Upper lobe of left lung (tissue), 6 donors: ENCODE data around the gene FBXO10. TPM values are rescaled to one million over a fixed set of nuclear protein-coding genes. Genes with fewer than 3 reads are reported as not detected.

ENCODE experiments used
- ATAC-seq, 2 donors: fragments of 200-7000 bp; cut with Tn5 transposase; one replicate each; pipeline ENCODE4 v1.9.1; 2022; ENCODE audit warnings: mild to moderate bottlenecking in 2 of 2, moderate library complexity in 2 of 2; ENCODE audit not compliant: low FRiP score in 2 of 2
- DNase-seq, 2 donors: peaks; one replicate each; pipeline ENCODE4 v3.0.0-alpha.2; 2019 to 2020
- H3K27ac ChIP-seq, 4 donors: fragments of 200-600 bp; sonication (generic); one replicate each; pipeline ENCODE4 v1.5.1; 2016 to 2019
- H3K27me3 ChIP-seq, 4 donors: fragments of 200-600 bp; sonication (generic); one replicate each; pipeline ENCODE4 v1.5.1; 2017 to 2019
- H3K36me3 ChIP-seq, 4 donors: fragments of 200-600 bp; sonication (generic); one replicate each; pipeline ENCODE4 v1.5.1; 2016 to 2019
- H3K4me1 ChIP-seq, 4 donors: fragments of 200-600 bp; sonication (generic); one replicate each; pipeline ENCODE4 v1.5.1; 2018 to 2019
- H3K4me3 ChIP-seq, 4 donors: fragments of 200-600 bp; sonication (generic); one replicate each; pipeline ENCODE4 v1.5.1; 2017 to 2019; ENCODE audit warnings: mild to moderate bottlenecking in 2 of 4, moderate library complexity in 1 of 4
- H3K9me3 ChIP-seq, 4 donors: fragments of 200-600 bp; sonication (generic); one replicate each; pipeline ENCODE4 v1.5.1; 2018 to 2019
- EP300 ChIP-seq, 4 donors: sonication (generic); formaldehyde crosslinking; IDR thresholded peaks; one replicate each; pipeline ENCODE4 v1.5.1; 2017; ENCODE audit warnings: antibody characterized with exemption in 4 of 4, control low read depth in 2 of 4
- POLR2A ChIP-seq, 4 donors: fragments of 450-650 bp; IDR thresholded peaks; one replicate each; pipeline ENCODE4 v1.5.1; 2016 to 2017; ENCODE audit warnings: antibody characterized with exemption in 4 of 4, mild to moderate bottlenecking in 2 of 4
- POLR2AphosphoS5 ChIP-seq, 2 donors: sonication (generic); formaldehyde crosslinking; IDR thresholded peaks; one replicate each; pipeline ENCODE4 v1.5.1; 2017; ENCODE audit warnings: antibody characterized with exemption in 2 of 2
- WGBS, 2 donors: methylation state at CpG; one replicate each; pipeline ENCODE4 v1.1.5; 2017 to 2018; 5-methylcytosine and 5-hydroxymethylcytosine counted together
- total RNA-seq, 6 donors: library from RNA; depleted of rRNA in 4 of 6; stranded (reverse); fragments of >200 nt in 4 of 6; gene quantifications; one replicate each; pipeline versions ENCODE4 v1.1.0 to v1.2.1, GENCODE V29; 2016 to 2021
- TF ChIP-seq, protein P1 (sequence below), 6 experiments: fragments of 450-650 bp in 4 of 6; fragments of 200-600 bp in 2 of 6; sonication (generic) in 2 of 6; IDR thresholded peaks; one replicate each; pipeline ENCODE4 v1.5.1; 2016 to 2019; ENCODE audit warnings: antibody characterized with exemption in 6 of 6
- donor health status: DM: no; HTN: no; CAD: no; lungs with moderate emphysema.
- donor health status: DM: no; HTN: yes; CAD: no; lungs with severe emphysema.

The FBXO10 gene
- total RNA-seq, 6 donors from 2014 or later: 7.9 to 13.4 (median 8.7) TPM

DNA sequence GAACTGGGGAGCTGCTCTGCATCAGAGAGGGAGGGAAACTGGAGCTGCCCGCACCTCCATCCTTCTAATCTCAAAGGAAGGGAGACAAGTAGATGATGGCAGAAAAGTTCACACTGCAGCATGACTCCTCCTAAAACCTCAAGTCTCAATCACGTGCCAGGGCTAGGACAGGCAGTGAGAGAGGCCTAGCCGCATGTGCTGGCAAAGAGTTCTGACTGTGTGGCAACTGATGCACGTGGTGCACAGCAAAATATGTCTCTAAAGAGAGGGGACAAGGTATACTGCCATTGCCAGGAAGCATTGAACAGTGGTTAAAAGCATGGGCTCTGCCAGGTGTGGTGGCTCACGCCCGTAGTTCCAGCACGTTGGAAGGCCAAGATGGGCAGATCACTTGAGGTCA is 38.1 kb downstream of the FBXO10 start:
- TF ChIP-seq EP300 (IDR thresholded peaks at IDR 0.05) (no peak), POLR2A (IDR thresholded peaks at IDR 0.05) (no peak), POLR2AphosphoS5 (IDR thresholded peaks at IDR 0.05) (no peak)
- TF ChIP-seq, protein P1, sequence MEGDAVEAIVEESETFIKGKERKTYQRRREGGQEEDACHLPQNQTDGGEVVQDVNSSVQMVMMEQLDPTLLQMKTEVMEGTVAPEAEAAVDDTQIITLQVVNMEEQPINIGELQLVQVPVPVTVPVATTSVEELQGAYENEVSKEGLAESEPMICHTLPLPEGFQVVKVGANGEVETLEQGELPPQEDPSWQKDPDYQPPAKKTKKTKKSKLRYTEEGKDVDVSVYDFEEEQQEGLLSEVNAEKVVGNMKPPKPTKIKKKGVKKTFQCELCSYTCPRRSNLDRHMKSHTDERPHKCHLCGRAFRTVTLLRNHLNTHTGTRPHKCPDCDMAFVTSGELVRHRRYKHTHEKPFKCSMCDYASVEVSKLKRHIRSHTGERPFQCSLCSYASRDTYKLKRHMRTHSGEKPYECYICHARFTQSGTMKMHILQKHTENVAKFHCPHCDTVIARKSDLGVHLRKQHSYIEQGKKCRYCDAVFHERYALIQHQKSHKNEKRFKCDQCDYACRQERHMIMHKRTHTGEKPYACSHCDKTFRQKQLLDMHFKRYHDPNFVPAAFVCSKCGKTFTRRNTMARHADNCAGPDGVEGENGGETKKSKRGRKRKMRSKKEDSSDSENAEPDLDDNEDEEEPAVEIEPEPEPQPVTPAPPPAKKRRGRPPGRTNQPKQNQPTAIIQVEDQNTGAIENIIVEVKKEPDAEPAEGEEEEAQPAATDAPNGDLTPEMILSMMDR (IDR thresholded peaks at IDR 0.05): no peak
- Histone ChIP-seq H3K36me3 (peaks cover 0 to 31% (median 19%) of the 10 kb centered on the region in 4 donors), H3K9me3 (no peaks in the 10 kb centered on the region), H3K27ac (no peak overlapping the region), H3K4me1 (no peaks in the 10 kb centered on the region), H3K27me3 (no peaks in the 10 kb centered on the region), H3K4me3 (no peak overlapping the region)
- ATAC-seq (no peak), DNase-seq (no peak)
- 93 to 94% methylated on average over 7 of the region's 7 CpGs for WGBS, 2 donors

DNA sequence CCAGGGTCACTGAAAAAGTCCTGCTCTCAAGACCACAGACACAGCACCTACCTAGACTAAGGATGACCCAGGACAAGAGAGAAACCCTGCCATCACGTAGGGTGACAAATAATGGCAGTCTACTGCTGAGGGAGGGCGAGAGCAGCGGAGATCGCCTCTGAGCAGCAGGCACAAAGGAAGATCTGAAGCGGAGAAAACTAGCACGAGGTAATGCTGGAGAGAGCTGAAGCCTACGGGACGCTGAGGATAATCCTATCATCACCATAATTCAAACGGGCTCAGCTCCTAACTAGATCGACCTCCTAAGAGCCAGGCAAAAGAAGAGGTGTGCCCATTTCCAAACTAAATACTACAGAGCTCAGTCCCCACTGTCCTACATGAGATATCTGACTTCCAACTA is 41.3 kb downstream of the FBXO10 start:
- WGBS, 2 donors: 76 to 85% methylated on average over 10 of the region's 10 CpGs
- Histone ChIP-seq H3K4me1 (no peaks in the 10 kb centered on the region), H3K4me3 (no peak overlapping the region), H3K9me3 (no peaks in the 10 kb centered on the region), H3K27me3 (no peaks in the 10 kb centered on the region), H3K27ac (no peak overlapping the region), H3K36me3 (peaks cover 0 to 33% (median 18%) of the 10 kb centered on the region in 4 donors)
- no peak for ATAC-seq
- no peak for TF ChIP-seq POLR2A (IDR thresholded peaks at IDR 0.05)
- TF ChIP-seq, protein P1 (IDR thresholded peaks at IDR 0.05): no peak
- DNase-seq: no peak

DNA sequence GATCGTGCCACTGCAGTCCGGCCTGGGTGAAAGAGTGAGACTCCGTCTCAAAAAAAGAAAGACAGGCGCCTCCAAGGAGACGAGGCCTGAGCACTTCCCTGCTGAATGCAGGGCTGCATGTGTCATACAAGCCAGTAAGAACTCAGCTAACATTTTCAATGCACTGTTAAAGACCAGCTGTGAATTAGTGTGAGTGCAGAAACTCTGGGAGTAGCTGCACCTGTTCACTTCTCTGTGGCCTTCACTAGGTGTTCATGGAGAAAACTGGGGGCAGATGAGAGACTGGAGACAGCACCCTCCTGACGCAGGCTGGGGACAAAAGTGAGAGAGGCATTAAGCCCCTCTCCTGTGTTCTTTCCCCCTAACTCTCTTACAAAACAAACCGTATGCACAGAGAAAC is 41.8 kb downstream of the FBXO10 start:
- Histone ChIP-seq H3K27me3 (no peaks in the 10 kb centered on the region), H3K4me3 (no peak overlapping the region), H3K27ac (no peak overlapping the region), H3K9me3 (no peaks in the 10 kb centered on the region), H3K4me1 (no peaks in the 10 kb centered on the region), H3K36me3 (peaks cover 0 to 34% (median 18%) of the 10 kb centered on the region in 4 donors)
- DNase-seq (no peak), ATAC-seq (no peak)
- 90 to 94% methylated on average over 7 of the region's 7 CpGs for WGBS, 2 donors
- TF ChIP-seq EP300 (IDR thresholded peaks at IDR 0.05) (no peak), POLR2A (IDR thresholded peaks at IDR 0.05) (no peak), POLR2AphosphoS5 (IDR thresholded peaks at IDR 0.05) (no peak)
- TF ChIP-seq, protein P1 (IDR thresholded peaks at IDR 0.05): no peak

DNA sequence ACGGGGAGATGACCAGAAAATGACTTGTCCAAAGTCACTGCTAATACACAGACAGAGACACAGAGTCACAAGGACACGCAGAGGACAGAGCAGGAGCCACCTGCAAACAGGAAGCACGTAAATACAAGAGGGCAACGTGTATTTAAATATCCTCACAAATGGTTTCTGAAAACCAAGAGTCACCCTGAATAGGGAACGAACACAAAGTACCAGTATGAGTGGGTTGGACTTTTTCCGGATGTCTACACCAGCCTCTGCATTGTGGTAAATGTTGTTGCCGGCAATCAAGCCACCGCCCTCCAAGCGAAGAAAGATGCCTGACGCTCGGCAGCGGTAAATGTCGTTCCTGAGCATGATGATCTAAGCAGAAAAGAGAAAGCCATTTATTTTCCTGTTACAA is 44.5 kb downstream of the FBXO10 start:
- Histone ChIP-seq H3K27ac (peak overlapping the region in 2 of 4 donors; percentile 31 to 35), H3K4me3 (no peak overlapping the region), H3K9me3 (no peaks in the 10 kb centered on the region), H3K27me3 (no peaks in the 10 kb centered on the region), H3K4me1 (no peaks in the 10 kb centered on the region), H3K36me3 (peaks cover 0 to 25% (median 7%) of the 10 kb centered on the region in 4 donors)
- peak in 1 of 2 donors; percentile 40 for ATAC-seq
- WGBS, 2 donors: 82 to 87% methylated on average over 13 of the region's 13 CpGs
- DNase-seq: no peak
- TF ChIP-seq EP300 (IDR thresholded peaks at IDR 0.05): peak in 2 of 4 donors; percentile 5 to 8
- peak in 1 of 4 donors; percentile 26 for TF ChIP-seq POLR2A (IDR thresholded peaks at IDR 0.05)
- no peak for TF ChIP-seq POLR2AphosphoS5 (IDR thresholded peaks at IDR 0.05)

DNA sequence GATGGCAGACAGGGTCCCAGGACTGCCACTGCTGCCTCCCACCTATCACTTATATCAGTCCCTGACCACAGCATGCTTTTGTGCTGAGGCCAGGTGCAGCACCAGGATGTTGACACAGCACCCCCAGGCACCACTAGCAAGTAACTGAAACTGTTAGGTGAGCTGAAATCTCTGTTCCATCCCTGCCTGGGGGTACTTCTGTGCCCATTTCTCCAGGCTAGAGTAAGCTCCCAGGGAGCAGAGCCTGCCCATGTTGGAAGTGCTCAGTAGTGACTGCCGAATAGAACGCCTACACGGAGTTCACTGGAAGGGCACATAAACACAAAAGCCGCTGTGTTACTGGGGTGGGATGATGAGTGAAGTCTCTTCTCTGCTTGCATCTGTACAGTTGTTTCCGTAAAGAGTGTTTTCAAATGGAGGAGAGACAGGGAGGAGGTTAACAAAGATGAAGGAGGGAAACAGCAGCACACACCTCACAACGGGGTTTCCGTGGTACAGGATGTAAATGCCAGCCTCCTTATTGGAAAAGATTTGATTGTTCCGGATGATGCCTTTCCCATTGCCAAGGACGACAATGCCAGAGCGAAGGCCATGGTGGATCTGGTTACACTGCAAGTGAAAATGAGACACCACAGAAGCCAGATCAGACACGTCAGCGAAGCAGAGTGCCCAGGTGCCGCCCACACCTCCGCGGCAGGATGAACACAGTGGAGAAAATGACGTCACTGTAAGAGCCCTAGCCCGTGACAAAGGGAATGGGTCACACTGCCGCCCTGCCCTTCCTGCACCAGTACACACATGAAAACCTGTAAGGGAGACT is 47.3 kb downstream of the FBXO10 start:
- Histone ChIP-seq H3K4me1 (no peaks in the 10 kb centered on the region), H3K4me3 (no peak overlapping the region), H3K27ac (peak overlapping the region in 2 of 4 donors; percentile 19 to 23), H3K36me3 (peaks cover 0 to 39% (median 8%) of the 10 kb centered on the region in 4 donors), H3K27me3 (no peaks in the 10 kb centered on the region), H3K9me3 (no peaks in the 10 kb centered on the region)
- WGBS, 2 donors: 89 to 92% methylated on average over 18 of the region's 18 CpGs
- ATAC-seq (no peak), DNase-seq (peak in 1 of 2 donors; percentile 68)
- TF ChIP-seq POLR2AphosphoS5 (IDR thresholded peaks at IDR 0.05) (peak in 1 of 2 donors; percentile 41), EP300 (IDR thresholded peaks at IDR 0.05) (no peak), POLR2A (IDR thresholded peaks at IDR 0.05) (peak in 1 of 4 donors; percentile 48)
- TF ChIP-seq, protein P1 (IDR thresholded peaks at IDR 0.05): no peak
